ENCODE results near the gene ARHGEF9. TPM values are rescaled to one million over a fixed set of nuclear protein-coding genes. Genes with fewer than 3 reads are reported as not detected.

ARHGEF9 gene
- total RNA-seq, 4 donors from 2014 or later: 7.2 to 25.2 (median 12.0) TPM

DNA sequence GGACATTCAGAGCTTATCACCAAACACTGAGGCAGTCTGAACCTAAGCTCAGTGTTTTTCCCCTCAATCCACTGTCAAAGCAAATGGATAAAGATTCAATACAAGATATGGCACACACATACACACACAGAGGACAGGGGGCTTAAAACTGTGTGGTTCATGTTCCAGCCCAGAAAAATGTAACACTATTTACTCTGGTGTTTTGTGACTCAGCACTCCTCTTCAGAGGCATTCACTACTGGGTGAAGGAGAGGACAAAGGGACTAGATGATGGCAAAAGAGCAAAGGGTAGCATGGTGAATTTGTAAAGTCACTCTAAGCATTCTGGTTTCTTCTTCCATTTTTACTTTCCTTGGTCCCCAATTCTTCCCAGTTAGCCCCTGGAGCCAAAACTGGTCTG lies 120.3 kb downstream of the ARHGEF9 start:
- Histone ChIP-seq H3K27ac (no peak overlapping the region), H3K9me3 (no peaks in the 10 kb centered on the region), H3K4me3 (no peak overlapping the region), H3K27me3 (no peaks in the 10 kb centered on the region), H3K36me3 (peaks cover 0 to 29% (median 0%) of the 10 kb centered on the region in 3 donors), H3K4me1 (no peaks in the 10 kb centered on the region)
- DNase-seq: no peak
- TF ChIP-seq, protein P1, sequence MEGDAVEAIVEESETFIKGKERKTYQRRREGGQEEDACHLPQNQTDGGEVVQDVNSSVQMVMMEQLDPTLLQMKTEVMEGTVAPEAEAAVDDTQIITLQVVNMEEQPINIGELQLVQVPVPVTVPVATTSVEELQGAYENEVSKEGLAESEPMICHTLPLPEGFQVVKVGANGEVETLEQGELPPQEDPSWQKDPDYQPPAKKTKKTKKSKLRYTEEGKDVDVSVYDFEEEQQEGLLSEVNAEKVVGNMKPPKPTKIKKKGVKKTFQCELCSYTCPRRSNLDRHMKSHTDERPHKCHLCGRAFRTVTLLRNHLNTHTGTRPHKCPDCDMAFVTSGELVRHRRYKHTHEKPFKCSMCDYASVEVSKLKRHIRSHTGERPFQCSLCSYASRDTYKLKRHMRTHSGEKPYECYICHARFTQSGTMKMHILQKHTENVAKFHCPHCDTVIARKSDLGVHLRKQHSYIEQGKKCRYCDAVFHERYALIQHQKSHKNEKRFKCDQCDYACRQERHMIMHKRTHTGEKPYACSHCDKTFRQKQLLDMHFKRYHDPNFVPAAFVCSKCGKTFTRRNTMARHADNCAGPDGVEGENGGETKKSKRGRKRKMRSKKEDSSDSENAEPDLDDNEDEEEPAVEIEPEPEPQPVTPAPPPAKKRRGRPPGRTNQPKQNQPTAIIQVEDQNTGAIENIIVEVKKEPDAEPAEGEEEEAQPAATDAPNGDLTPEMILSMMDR (IDR thresholded peaks at IDR 0.05): no peak
- TF ChIP-seq POLR2A (IDR thresholded peaks at IDR 0.05): no peak
- intact Hi-C loops (cut with DNase I): no loop called here

DNA sequence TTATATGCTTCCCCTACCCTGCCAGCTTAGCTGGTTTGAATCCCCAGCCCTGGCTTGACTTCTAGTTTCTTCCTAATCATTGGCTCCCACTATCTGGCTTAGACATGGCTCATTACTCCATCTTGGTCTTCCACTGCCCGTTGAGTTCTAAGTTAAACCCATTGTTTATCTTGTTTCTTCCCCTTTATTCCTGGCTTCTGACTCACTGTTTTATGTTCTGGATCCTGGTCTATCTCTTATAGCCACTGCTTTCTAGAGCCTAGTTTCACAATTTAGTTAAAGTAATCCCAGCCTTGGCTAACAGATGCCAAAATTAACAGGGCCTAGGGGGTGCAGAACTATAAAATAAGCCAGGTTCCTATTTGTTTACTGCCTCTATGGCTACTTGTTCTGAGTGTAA lies 120.9 kb downstream of the ARHGEF9 start:
- Histone ChIP-seq H3K36me3 (peaks cover 0 to 29% (median 0%) of the 10 kb centered on the region in 3 donors), H3K27me3 (no peaks in the 10 kb centered on the region), H3K4me1 (no peaks in the 10 kb centered on the region), H3K4me3 (no peak overlapping the region), H3K27ac (no peak overlapping the region), H3K9me3 (no peaks in the 10 kb centered on the region)
- WGBS, 2 donors: 37 to 80% methylated on average over 1 of the region's 1 CpG
- no peak for DNase-seq
- TF ChIP-seq, protein P1 (IDR thresholded peaks at IDR 0.05): no peak
- TF ChIP-seq POLR2A (IDR thresholded peaks at IDR 0.05): no peak
- intact Hi-C loops (cut with DNase I): no loop called here

DNA sequence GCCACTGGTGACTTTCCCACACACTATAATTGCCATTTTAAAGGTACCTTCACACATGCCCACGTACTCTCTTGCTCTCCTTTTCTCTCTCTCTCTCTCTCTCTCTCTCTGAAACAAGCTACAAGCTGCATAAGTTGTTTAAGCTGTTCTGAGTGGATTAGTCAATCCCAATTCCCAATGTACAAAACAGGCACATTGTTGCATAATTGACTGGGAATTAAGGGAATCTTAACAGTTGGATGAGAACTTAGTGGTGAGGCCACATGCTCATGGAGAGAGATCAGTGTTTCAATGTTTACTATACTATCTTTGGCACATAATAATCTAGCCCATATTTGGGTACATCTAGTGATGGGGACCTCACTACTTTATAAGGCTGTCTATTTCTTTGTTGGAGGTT lies 123.3 kb downstream of the ARHGEF9 start:
- Histone ChIP-seq H3K27ac (peak overlapping the region in 1 of 4 donors; percentile 7), H3K27me3 (peaks cover 0 to 2% (median 0%) of the 10 kb centered on the region in 4 donors), H3K36me3 (peaks cover 0 to 30% (median 0%) of the 10 kb centered on the region in 3 donors), H3K4me3 (no peak overlapping the region), H3K9me3 (no peaks in the 10 kb centered on the region), H3K4me1 (no peaks in the 10 kb centered on the region)
- TF ChIP-seq POLR2A (IDR thresholded peaks at IDR 0.05): no peak
- TF ChIP-seq, protein P1 (IDR thresholded peaks at IDR 0.05): no peak
- no peak for DNase-seq
- WGBS, 2 donors: 45 to 82% methylated on average over 1 of the region's 1 CpG
- intact Hi-C loops (cut with DNase I): no loop called here

DNA sequence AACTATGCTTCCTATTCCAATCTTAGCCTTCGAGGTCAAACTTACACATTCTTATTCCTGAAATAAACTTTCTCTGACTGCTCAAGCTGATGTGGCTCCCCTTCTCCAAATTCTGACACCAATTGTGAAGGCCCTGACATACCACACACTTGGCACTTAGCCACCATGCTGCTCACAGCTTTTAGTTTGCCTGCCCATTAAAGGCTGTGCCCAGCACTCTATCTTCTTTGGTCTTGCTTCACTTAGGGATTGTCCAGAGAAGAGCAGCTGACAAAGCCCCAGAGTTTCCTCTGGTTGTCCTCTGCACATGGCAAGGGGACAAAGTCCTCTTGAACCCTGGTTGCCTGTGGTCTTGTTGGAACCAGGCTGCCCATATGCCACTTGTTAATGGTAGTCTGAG lies 126.1 kb downstream of the ARHGEF9 start:
- no peak overlapping the region for H3K4me3 ChIP-seq
- DNase-seq: no peak
- H3K27ac ChIP-seq: peak overlapping the region in 3 of 4 donors; percentile 7 to 59 (median 56)
- 56 to 83% methylated on average over 1 of the region's 1 CpG for WGBS, 2 donors
- H3K4me1 ChIP-seq: no peaks in the 10 kb centered on the region
- peaks cover 0 to 27% (median 0%) of the 10 kb centered on the region in 3 donors for H3K36me3 ChIP-seq
- peaks cover 0 to 2% (median 0%) of the 10 kb centered on the region in 4 donors for H3K27me3 ChIP-seq
- no peak for TF ChIP-seq POLR2A (IDR thresholded peaks at IDR 0.05)
- TF ChIP-seq, protein P1 (IDR thresholded peaks at IDR 0.05): no peak
- intact Hi-C loops (cut with DNase I): no loop called here
- H3K9me3 ChIP-seq: no peaks in the 10 kb centered on the region

DNA sequence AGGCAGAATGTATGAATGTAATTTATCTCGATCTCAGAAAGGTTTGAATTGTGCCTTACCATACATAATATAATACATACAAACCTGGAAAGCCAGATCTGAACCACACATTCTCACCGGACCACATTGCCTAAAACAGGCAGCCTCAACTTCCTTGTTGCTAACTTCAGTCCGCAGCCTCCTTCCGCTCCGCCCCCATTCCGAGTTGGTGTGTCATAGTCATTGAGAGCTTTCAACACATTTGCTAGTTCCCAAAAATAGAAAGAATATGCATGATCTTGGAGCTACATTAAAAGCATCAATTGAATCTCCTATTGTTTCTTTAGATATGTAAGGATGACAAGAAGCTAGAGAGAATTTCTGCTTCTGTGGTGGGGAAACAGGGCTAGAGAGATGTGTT lies 127.2 kb downstream of the ARHGEF9 start:
- Histone ChIP-seq H3K36me3 (peaks cover 0 to 30% (median 0%) of the 10 kb centered on the region in 3 donors), H3K9me3 (no peaks in the 10 kb centered on the region), H3K27ac (peak overlapping the region in 2 of 4 donors; percentile 38 to 60), H3K4me3 (no peak overlapping the region), H3K4me1 (no peaks in the 10 kb centered on the region), H3K27me3 (peaks cover 0 to 2% (median 0%) of the 10 kb centered on the region in 4 donors)
- TF ChIP-seq POLR2A (IDR thresholded peaks at IDR 0.05): no peak
- TF ChIP-seq, protein P1 (IDR thresholded peaks at IDR 0.05): no peak
- intact Hi-C loops (cut with DNase I): no loop called here
- no peak for DNase-seq
- 58 to 90% methylated on average over 6 of the region's 6 CpGs for WGBS, 2 donors
